Kidney (tissue), 14 donors: Measurements from ENCODE around the gene SPOCK1. TPM values are rescaled to one million over a fixed set of nuclear protein-coding genes. Genes with fewer than 3 reads are reported as not detected.

ENCODE experiments used
- DNase-seq, 5 donors: peaks; one replicate each; pipeline ENCODE4 v3.0.0-alpha.2; 2013 to 2020
- FAIRE-seq: peaks from 2 replicates; lab custom pipeline; 2012; peaks lifted over from hg19 to GRCh38; lab: Jason Lieb, UNC
- H3K27ac ChIP-seq, 2 donors: one replicate each; pipeline ENCODE4 v1.7.0; 2013; ENCODE audit warnings: low read depth in 2 of 2, low read length in 2 of 2, inconsistent platforms in 1 of 2
- H3K27me3 ChIP-seq: one replicate; pipeline ENCODE4 v1.7.1; 2013; ENCODE audit warnings: low read length, inconsistent platforms; ENCODE audit not compliant: control insufficient read depth, insufficient read depth
- H3K36me3 ChIP-seq, 3 donors: one replicate each; pipeline versions ENCODE4 v1.7.0 to v1.7.1; 2013; ENCODE audit warnings: low read length in 3 of 3, control low read depth in 1 of 3, inconsistent platforms in 1 of 3; ENCODE audit not compliant: insufficient read depth in 3 of 3, control insufficient read depth in 2 of 3
- H3K4me1 ChIP-seq, 3 donors: one replicate each; pipeline versions ENCODE4 v1.7.0 to v1.7.1; 2013; ENCODE audit warnings: low read length in 3 of 3, inconsistent platforms in 1 of 3, low read depth in 1 of 3; ENCODE audit not compliant: control insufficient read depth in 2 of 3, insufficient read depth in 2 of 3
- H3K4me3 ChIP-seq, 3 donors: one replicate each; pipeline versions ENCODE4 v1.7.0 to v1.8.1; 2013; ENCODE audit warnings: low read length in 3 of 3, control low read depth in 1 of 3, inconsistent platforms in 1 of 3
- H3K9ac ChIP-seq, 3 donors: one replicate each; pipeline versions ENCODE4 v1.7.0 to v1.7.1; 2013; ENCODE audit warnings: low read length in 3 of 3, control low read depth in 1 of 3, inconsistent platforms in 1 of 3
- H3K9me3 ChIP-seq, 3 donors: one replicate each; pipeline versions ENCODE4 v1.7.0 to v1.7.1; 2013; ENCODE audit warnings: low read length in 3 of 3, control low read depth in 1 of 3, inconsistent platforms in 1 of 3; ENCODE audit not compliant: control insufficient read depth in 2 of 3, insufficient read depth in 1 of 3
- intact Hi-C: fragments of 100-400 bp; cut with DNase I; formaldehyde crosslinking; loops from one replicate; pipeline ENCODE4 v1.11.1; 2022
- polyA plus RNA-seq: library from polyadenylated mRNA; stranded (reverse); fragments of 350-450 nt; fragmentation: Illumina TruSeq; extraction: RNeasy Lipid Tissue Mini Kit (QIAGEN cat#74804); gene quantifications from one replicate; pipeline ENCODE4 v1.2.3, GENCODE V29; 2014; ENCODE audit warnings: low read depth, low replicate concordance; ENCODE audit not compliant: insufficient read depth
- total RNA-seq: library from RNA; stranded (reverse); fragmentation: NEBNext Ultra II Directional; extraction: Animal tissue kit (Norgen Biotek cat#: 25700); gene quantifications from one replicate; pipeline ENCODE4 v1.2.1, GENCODE V29; 2021
- TF ChIP-seq, protein P1 (sequence below): IDR thresholded peaks from 3 replicates; pipeline ENCODE4 v1.5.1; 2012; ENCODE audit warnings: mild to moderate bottlenecking, moderate library complexity, borderline replicate concordance; ENCODE audit not compliant: insufficient read depth; ENCODE audit errors: extremely low read depth
- donor health status: control.
- donor health status: control.
- donor health status: control.
- donor health status: control.
- donor health status: control.
- donor health status: DM: yes; HTN: yes; CAD: no.
- donor health status: Normal renal cell carcinoma (clear cell type).

Gene SPOCK1
- total and polyA plus RNA-seq, 2 donors from 2014 or later, result 15.7 to 32.8 TPM

DNA sequence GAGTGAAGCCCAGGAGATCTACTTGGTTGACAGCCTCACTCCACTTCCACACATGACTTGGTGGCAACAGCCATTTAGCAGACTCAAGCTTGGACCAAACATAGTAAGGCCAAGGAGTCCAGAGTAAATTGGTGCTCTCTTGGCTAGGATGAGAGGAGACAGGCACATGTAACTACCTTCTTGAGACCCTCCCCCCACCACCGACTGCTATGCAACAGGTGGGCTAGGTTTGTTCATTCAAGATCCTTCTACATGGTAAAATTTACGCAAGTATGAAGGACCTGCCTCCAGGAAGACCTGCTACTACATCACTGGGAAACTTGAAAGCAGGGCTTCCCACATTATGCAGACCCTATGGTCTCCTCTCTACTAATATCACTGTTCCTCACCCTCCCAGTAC, 442.4 kb downstream of the SPOCK1 start:
- intact Hi-C loops, result no loop called here
- DNase-seq, result no peak
- FAIRE-seq, result no peak

DNA sequence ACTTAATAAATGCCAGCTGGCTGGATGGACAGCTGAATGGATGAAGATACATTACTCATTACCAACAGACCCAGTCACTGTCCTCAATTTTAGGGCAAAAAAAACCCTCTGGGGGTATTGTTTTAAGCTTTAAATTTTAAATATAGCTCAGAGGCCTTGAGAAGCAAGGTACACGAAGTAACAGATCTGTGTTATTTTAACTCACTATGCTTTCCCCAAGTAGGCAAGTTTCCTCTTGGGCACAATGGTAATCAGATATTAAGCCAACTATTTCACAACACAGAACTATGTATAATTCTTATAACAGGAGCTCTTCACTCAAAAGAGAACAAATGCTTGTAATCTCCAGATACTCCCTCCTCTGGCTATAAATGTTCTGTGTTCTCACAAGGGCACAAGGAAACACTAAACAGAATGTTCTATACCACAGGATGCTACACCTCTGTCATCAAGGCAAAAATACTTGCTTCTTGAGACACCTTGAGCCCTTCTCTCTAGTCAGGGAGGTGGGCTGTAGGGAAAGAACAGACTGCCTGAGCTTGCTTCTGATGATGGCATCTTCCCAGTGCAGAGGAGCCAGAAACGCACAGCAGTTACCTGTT, 443.8 kb downstream of the SPOCK1 start:
- Histone ChIP-seq H3K4me3 (no peak overlapping the region), H3K27ac (no peak overlapping the region), H3K27me3 (no peaks in the 10 kb centered on the region), H3K9me3 (no peaks in the 10 kb centered on the region), H3K36me3 (no peaks in the 10 kb centered on the region), H3K4me1 (no peaks in the 10 kb centered on the region), H3K9ac (no peak overlapping the region)
- TF ChIP-seq, protein P1, sequence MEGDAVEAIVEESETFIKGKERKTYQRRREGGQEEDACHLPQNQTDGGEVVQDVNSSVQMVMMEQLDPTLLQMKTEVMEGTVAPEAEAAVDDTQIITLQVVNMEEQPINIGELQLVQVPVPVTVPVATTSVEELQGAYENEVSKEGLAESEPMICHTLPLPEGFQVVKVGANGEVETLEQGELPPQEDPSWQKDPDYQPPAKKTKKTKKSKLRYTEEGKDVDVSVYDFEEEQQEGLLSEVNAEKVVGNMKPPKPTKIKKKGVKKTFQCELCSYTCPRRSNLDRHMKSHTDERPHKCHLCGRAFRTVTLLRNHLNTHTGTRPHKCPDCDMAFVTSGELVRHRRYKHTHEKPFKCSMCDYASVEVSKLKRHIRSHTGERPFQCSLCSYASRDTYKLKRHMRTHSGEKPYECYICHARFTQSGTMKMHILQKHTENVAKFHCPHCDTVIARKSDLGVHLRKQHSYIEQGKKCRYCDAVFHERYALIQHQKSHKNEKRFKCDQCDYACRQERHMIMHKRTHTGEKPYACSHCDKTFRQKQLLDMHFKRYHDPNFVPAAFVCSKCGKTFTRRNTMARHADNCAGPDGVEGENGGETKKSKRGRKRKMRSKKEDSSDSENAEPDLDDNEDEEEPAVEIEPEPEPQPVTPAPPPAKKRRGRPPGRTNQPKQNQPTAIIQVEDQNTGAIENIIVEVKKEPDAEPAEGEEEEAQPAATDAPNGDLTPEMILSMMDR, result no peak
- FAIRE-seq, result no peak
- no peak for DNase-seq
- intact Hi-C loops, result no loop called here

More for the DNA sequence above, 442.4 kb downstream of the SPOCK1 start:
- no peaks in the 10 kb centered on the region for H3K36me3 ChIP-seq
- H3K4me1 ChIP-seq, result no peaks in the 10 kb centered on the region
- H3K9me3 ChIP-seq, result no peaks in the 10 kb centered on the region
- H3K27ac ChIP-seq, result no peak overlapping the region
- no peaks in the 10 kb centered on the region for H3K27me3 ChIP-seq
- TF ChIP-seq, protein P1, result no peak
- no peak overlapping the region for H3K9ac ChIP-seq
- no peak overlapping the region for H3K4me3 ChIP-seq

DNA sequence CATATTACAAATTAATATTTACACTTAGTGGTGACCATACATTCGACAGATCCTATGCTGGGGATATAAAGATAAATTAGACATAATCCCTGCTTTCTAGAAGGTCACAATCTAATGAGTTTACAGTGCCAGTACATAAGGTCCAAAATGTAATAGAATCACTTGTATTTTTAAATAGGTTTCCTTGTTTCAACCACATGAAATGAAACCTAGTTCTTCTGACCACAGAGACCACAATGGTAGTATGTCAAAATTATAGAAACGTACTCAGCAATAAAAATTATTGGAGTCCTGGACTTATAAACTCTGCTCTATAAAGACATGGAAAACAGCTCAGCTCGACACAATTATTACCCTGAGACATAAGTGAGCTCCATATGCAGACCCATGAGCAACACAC, 444.3 kb downstream of the SPOCK1 start:
- Histone ChIP-seq H3K27ac (no peak overlapping the region), H3K4me1 (no peaks in the 10 kb centered on the region), H3K9me3 (no peaks in the 10 kb centered on the region), H3K9ac (no peak overlapping the region), H3K4me3 (no peak overlapping the region), H3K36me3 (no peaks in the 10 kb centered on the region), H3K27me3 (no peaks in the 10 kb centered on the region)
- DNase-seq (no peak), FAIRE-seq (no peak)
- intact Hi-C loops, result no loop called here
- TF ChIP-seq, protein P1, result no peak

DNA sequence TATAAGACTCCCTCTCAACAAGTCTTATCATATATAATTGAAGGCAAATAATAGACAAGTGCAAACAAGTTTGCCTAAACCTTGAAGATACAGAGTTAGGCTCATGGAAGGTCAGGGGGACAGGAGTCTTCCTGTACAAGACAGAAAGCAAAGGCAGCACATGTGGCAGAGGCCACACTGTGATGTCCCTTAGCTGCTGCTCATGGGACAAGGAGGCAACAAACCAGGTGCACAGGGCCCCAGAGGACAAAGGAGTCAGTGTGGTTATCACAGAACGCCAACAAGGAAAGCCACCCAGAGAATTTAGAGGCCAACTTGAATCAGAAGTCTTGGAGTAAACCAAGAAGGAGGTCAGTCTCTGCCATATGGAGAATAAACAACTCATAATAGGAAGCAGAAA, 444.8 kb downstream of the SPOCK1 start:
- no peak overlapping the region for H3K9ac ChIP-seq
- no peak overlapping the region for H3K4me3 ChIP-seq
- no peaks in the 10 kb centered on the region for H3K36me3 ChIP-seq
- TF ChIP-seq, protein P1, result no peak
- H3K27me3 ChIP-seq, result no peaks in the 10 kb centered on the region
- DNase-seq, result no peak
- FAIRE-seq, result no peak
- intact Hi-C loops, result no loop called here
- no peaks in the 10 kb centered on the region for H3K4me1 ChIP-seq
- no peaks in the 10 kb centered on the region for H3K9me3 ChIP-seq
- no peak overlapping the region for H3K27ac ChIP-seq
